GM19240 (cell line): ENCODE data around the gene LTBP4.
A peak's percentile ranks its signal among the peaks of the same experiment; 100 is the strongest.
"Not testable (repeated sequence)": the region's sequence is repeated elsewhere in the genome, so short reads cannot be mapped to it uniquely, and the experiment has no call there.

ENCODE experiments used
- DNase-seq: peaks from one replicate; pipeline ENCODE4 v3.0.0; 2011; ENCODE audit warnings: low spot score; ENCODE audit not compliant: insufficient read length

LTBP4 gene

DNA sequence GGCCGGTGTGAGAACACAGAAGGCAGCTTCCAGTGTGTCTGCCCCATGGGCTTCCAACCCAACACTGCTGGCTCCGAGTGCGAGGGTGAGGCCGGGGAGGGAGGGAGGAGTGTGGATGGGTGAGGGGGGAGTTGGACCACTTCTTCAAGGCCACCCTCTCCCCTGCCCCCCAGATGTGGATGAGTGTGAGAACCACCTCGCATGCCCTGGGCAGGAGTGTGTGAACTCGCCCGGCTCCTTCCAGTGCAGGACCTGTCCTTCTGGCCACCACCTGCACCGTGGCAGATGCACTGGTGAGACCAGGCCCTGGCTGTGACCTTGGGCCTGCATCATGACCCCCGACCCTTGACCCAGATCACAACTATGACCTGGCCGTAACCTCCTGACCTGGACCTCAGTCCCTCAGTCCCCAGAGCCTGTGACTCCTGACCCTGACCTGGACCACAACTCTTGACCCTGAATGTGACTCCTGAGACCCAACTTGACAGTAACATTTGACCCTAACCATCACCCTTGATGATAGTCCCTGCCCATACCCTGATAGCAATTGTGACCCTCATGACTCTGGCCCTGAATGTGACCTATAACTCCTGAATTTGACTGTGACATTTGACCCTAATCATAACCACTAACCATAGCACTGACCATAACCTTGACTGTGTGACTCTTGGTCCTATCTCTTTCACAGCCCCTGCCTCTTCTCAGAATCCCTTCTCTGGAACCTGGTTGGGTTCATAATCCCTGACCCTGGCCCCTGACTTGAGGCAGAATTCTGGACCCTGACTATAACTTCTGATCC is 10.9 kb downstream of the LTBP4 start:
- DNase-seq = no peak

DNA sequence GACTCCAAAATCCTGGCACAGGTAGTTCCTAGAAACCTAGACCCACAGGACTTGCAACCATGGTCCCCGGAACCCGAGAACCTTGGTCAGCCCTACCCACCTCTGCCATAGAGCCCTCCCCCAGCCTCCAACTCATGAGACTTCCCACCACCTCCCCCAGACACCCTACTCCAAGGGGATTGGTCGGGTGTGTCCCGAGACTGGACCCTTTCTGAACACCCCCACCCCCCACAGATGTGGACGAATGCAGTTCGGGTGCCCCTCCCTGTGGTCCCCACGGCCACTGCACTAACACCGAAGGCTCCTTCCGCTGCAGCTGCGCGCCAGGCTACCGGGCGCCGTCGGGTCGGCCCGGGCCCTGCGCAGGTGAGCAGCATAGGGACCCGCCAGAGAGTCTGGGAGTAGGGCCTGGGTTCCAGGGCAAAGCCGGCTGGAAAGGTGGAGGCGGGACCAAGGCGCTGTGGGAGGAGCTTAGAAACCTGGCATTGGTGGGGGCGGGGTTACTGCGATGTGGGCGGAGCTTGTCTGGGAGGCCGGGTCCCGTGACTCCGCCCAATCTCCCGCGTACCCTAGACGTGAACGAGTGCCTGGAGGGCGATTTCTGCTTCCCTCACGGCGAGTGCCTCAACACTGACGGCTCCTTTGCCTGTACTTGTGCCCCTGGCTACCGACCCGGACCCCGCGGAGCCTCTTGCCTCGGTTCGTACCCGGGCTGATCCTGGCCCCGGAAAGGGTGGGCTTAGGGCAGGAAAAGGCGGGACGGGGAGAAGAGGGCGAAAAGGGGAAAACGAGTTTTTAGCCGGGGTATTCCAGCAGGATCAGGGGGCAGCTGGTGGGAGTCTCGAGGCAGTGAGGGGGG is 11.9 kb downstream of the LTBP4 start:
- DNase-seq = no peak

DNA sequence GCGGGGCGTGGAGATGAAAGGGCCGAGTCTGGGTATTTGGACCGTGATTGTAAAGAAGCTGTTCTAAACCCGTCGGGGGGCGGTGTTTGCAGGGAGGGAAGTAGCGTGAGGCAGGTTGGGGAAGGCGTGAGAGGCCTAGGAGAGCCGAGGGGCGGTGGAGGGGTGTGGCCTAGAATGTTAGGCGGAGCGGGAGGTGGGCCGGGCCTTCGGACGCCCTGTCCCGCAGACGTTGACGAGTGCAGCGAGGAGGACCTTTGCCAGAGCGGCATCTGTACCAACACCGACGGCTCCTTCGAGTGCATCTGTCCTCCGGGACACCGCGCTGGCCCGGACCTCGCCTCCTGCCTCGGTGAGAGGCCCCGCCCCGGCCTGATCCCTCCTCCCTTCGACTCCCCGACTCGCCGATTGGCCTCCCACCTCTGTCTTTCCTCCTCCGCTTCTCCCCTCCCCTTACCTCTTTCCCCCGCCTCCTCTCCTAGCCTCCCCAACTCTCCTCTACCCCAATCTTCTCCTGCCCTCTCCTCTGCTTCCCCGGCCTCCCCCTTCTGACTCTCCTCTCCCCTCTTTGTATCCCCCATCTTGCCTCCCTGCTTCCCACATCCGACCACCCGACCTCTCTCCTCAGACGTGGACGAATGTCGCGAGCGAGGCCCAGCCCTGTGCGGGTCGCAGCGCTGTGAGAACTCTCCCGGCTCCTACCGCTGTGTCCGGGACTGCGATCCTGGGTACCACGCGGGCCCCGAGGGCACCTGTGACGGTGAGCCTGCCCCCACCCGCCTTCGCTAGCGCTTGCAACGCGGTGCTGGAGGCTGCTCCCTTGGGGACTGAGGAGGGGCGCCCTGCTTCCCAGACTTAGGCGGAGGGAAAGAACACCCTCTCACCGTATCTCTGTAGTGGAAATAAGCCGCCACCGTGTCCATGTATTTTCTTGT is 12.8 kb downstream of the LTBP4 start:
- DNase-seq = peak; percentile 92

DNA sequence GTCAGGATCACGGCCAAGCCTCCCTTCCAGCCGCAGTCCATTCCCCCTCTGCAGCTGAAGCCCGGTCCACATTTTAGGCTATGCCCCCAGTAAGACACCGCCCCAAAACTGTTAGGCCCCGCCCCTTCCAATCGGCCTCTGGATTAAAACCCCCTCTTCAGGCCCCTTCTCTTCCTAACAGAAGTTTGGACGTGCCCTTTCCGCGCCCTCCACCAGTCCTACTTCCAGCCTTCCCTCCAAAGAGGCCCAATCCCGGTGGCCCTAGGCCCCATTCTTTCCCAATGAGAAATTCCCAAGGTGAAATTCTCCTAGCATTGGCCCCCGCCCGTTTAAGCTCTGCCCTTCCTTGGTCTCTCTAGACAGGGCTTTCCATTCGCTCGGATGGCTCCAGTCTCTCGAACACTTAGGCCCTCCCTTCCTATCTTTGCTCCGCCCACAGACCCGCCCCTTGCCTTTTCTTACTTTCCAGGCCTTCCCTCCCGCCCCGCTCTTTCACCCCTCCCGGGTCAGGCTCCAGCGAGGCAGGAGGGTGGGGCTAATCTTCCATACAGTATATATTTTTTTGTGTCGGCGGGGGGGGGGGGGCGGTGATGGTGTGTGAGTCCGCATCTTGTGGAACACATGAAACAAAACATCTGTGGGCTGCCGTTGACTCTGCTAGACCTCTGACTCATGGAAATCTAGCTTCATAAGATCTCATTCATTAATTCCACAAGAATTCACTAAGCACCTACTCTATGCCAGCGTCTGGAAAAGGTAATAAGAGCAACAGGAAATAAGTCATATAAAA is 13.6 kb downstream of the LTBP4 start:
- DNase-seq = no peak

DNA sequence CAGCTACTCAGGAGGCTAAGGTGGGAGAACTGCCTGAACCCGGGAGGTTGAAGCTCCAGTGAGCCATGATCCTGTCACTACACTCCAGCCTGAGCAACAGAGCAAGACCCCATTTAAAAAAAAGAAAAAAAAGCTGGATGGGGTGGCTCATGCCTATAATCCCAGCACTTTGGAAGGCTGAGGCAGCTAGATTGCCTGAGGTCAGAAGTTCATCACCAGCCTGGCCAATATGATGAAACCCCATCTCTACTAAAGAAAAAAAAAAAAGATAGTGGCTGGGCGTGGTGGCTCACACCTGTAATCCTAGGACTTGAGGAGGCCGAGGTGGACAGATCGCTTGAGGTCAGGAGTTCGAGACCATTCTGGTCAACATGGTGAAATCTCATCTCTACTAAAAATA is 15.0 kb downstream of the LTBP4 start:
- no peak for DNase-seq

DNA sequence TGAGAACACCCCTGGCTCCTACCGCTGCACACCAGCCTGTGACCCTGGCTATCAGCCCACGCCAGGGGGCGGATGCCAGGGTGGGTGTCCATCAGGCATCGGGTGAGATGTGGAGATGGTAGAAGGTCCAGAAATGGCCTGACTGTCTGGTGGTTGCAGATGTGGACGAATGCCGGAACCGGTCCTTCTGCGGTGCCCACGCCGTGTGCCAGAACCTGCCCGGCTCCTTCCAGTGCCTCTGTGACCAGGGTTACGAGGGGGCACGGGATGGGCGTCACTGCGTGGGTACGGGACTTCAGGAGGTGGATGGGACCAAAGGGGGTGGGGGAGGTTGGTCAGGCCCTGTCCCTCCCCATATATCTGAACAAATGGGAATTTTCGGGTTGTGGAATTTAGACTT is 15.8 kb downstream of the LTBP4 start:
- DNase-seq = no peak

DNA sequence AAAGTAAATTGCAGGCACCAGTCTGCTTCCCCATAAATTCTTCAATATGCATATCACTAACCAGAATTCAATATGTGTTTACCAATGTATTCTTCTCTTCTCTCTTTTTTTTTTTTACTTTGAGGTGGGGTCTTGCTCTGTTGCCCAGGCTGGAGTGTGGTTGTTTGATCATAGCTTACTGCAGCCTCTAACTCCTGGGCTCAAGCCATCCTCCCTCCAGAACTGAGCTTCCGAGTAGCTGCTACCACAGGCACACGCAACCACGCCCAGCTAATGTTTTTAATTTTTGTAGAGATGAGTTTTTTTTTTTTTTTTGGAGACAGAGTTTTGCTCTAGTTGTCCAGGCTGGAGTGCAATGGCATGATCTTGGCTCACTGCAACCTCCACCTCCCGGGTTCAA is 16.8 kb downstream of the LTBP4 start:
- no peak for DNase-seq

DNA sequence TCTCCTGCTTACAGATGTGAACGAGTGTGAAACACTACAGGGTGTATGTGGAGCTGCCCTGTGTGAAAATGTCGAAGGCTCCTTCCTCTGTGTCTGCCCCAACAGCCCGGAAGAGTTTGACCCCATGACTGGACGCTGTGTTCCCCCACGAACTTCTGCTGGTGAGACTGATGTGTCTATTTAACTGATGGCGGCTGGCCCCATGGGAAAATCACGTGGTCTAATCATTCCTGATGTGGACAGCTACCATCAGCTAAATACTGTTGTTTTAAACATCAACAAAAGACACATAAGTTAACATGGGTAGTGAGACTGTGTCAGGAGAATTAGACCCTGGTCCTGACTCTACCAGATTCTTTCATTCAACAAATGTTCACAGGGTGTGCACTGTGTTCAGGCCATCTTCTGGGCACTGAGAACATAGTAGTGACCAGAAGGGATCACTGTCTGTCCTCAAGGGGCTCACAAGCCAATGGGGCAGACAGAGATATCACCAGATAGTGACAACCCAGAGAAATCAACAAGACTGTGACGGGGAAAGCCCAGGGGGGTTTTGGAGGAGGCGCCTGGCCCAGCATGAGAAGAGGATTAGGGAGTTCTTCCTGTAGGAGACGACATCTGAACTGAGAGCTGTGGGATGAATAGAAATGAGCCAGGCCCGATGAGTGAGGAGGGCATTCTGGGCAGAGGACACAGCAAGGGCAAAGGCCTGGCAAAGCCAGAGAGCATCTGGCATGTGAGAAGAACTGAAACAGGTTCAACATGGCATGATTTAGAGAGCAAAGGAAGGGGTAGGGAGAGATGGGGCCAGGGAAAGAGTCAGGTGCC is 18.4 kb downstream of the LTBP4 start:
- no peak for DNase-seq

DNA sequence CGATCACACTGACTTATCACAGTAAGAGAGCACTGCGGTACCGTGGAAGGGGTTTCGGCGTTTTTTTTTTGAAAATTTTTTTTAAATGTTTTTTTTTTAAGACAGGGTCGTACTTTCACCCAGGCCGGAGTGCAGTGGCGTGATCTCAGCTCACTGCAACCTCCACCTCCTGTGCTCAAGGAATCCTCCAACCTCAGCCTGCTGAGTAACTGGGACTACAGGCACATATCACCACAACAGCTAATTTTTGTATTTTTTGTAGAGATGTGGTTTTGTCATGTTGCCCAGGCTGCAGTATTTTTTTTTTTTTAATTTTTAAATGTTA is 19.0 kb downstream of the LTBP4 start:
- DNase-seq = no peak

DNA sequence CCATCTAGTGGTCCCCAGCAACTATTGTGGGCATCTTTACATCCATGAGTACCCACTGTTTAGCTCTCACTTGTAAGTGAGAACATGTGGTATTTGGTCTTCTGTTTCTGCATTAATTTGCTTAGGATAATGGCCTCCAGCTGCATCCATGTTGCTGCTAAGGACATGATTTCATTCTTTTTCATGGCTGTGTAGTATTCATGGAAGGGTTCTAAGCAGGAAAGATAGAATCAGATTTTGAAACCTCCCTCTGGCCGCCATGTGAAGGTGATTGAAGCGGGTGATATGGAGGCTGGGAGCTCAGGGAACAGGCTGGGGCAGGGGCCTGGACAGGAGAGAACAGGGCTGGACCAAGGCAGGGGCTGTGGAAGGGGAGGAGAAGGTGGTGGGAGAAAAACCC is 20.1 kb downstream of the LTBP4 start:
- DNase-seq = no peak

DNA sequence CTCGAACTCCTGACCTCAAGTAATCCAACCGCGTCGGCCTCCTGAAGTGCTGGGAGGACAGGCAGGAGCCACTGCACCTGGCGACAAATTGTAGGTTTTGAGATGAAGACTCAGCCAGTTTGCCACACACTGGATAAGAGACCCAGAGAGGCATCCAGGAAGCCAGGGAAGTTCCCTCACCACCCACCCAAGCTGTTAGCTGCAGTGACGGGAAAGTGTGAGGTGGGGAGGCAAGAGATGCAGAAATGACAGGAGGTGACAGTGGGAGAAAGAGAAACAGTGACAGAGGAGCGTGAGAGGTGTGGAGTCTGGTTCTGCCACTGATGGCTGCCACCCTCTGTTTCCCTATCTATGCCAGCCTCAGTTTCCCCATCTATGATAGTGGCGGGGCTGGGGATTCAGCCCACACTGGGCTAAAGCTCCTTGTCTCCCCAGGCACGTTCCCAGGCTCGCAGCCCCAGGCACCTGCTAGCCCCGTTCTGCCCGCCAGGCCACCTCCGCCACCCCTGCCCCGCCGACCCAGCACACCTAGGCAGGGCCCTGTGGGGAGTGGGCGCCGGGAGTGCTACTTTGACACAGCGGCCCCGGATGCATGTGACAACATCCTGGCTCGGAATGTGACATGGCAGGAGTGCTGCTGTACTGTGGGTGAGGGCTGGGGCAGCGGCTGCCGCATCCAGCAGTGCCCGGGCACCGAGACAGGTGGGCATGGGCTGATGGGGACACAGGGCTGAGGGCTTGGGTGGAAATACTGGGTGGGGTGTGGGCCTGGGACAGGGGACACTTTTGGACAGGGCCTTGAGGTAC is 21.0 kb downstream of the LTBP4 start:
- no peak for DNase-seq

DNA sequence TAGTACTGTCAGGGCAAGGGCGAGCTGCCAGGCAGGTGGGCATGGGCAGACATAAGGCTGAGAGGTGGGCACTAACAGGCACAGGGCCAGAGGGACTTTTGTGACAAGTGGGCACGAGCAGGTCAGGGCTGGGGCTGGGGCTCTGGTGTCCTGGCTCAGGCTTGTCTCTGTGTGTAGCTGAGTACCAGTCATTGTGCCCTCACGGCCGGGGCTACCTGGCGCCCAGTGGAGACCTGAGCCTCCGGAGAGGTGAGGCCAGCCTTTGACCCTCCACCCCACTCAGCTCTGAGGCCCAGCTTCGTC is 21.6 kb downstream of the LTBP4 start:
- DNase-seq = no peak

DNA sequence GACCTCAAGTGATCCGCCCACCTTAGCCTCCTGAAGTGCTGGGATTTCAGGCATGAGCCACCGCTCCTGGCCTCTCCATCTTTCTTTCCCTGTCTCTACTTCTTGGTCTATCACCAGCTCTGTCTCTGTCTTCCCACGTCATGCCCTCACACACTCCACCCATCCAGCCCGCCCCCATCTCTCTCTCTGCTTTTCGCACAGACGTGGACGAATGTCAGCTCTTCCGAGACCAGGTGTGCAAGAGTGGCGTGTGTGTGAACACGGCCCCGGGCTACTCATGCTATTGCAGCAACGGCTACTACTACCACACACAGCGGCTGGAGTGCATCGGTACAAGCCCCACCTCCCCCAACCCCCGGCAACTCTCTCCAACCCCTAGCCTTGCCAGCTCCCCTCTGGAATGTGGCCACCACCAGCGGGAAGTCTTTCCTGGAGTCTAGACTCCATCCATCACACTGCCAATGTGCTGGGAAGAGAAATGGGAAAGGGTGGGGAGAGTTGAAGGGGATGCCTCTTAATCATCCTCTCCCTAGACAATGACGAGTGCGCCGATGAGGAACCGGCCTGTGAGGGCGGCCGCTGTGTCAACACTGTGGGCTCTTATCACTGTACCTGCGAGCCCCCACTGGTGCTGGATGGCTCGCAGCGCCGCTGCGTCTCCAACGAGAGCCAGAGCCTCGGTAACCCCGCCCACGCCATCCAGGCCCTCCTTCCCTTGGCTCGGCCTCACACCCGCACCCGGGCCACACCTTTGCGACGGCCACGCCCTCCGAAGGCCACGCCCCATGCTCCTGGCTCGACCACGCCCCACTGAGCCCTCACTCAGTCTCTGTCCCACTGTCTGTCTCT is 22.5 kb downstream of the LTBP4 start:
- DNase-seq = no peak

DNA sequence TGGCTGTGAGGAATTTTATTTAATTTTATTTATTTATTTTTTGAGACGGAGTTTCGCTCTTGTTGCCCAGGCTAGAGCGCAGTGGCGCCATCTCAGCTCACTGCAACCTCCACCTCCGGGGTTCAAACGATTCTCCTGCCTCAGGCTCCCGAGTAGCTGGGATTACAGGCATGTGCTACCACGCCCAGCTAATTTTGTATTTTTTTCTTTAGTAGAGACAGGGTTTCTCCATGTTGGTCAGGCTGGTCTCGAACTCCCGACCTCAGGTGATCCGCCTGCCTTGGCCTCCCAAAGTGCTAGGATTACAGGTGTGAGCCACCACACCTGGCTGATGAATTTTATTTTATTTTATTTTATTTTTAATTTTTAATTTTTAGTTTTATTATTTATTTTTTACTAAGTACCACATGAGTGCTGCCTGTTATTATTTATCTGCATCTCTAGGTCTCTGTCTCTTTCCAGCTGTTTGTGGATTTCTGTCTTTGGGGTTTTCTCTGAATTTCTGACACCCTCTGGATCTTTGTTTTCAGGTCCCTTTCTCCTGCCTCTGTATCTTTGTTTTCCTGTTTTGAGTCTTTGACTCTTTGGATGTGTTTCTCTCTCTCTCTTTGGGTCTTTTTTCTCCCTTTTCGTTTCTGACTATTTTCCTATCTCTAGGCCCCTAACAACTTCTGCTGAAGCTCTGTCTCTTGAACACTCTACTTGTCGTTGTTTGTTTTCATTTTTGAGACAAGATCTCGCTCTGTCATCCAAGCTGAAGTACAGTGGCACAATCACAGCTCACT is 23.4 kb downstream of the LTBP4 start:
- not testable (repeated sequence) for DNase-seq

DNA sequence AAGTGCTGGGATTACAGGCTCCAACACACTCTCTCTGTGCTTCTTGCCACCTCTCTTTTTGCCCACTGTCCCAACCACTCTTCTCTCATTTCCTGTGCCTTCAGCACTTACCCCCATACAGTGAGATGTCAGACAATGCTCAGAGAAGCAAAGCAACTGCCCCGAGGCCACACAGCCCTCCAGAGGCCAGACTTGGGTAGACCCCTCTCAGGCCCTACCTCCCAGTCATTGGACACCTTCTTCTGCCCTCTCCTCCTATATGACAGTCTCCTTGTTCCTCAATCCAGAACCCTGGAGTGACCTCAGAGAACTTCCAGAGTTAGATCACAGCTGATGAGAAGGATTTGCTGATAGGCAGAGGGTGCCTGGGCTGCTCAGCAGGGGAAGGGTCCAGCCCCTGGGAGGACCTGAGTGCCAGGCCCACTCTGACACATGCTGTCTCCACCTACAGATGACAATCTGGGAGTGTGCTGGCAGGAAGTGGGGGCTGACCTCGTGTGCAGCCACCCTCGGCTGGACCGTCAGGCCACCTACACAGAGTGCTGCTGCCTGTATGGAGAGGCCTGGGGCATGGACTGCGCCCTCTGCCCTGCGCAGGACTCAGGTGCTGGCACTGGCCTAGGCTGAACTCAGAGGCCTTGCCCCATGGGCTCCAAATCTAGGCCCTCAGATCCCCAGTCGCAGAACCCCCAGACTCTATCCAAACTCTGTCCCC is 24.4 kb downstream of the LTBP4 start:
- DNase-seq = no peak

DNA sequence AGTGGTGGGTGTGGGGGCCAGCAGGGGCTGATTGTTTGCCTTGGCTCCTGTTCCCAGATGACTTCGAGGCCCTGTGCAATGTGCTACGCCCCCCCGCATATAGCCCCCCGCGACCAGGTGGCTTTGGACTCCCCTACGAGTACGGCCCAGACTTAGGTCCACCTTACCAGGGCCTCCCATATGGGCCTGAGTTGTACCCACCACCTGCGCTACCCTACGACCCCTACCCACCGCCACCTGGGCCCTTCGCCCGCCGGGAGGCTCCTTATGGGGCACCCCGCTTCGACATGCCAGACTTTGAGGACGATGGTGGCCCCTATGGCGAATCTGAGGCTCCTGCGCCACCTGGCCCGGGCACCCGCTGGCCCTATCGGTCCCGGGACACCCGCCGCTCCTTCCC is 25.7 kb downstream of the LTBP4 start:
- DNase-seq = no peak
